Stimulated activated CD8-positive, alpha-beta memory T cell treated with anti-CD3 and anti-CD28 coated beads, Interleukin-7, amount 100 ng/mL, for 48 hours (primary cell): Measurements from ENCODE around the gene CSMD2.
"Not testable (repeated sequence)": the region's sequence is repeated elsewhere in the genome, so short reads cannot be mapped to it uniquely, and the experiment has no call there.

Experiments
- DNase-seq, 2 donors: peaks; one replicate each; pipeline ENCODE4 v3.0.0-alpha.2; 2020; ENCODE audit warnings: low read depth in 1 of 2; ENCODE audit errors: extremely low read depth in 1 of 2

The CSMD2 gene

DNA sequence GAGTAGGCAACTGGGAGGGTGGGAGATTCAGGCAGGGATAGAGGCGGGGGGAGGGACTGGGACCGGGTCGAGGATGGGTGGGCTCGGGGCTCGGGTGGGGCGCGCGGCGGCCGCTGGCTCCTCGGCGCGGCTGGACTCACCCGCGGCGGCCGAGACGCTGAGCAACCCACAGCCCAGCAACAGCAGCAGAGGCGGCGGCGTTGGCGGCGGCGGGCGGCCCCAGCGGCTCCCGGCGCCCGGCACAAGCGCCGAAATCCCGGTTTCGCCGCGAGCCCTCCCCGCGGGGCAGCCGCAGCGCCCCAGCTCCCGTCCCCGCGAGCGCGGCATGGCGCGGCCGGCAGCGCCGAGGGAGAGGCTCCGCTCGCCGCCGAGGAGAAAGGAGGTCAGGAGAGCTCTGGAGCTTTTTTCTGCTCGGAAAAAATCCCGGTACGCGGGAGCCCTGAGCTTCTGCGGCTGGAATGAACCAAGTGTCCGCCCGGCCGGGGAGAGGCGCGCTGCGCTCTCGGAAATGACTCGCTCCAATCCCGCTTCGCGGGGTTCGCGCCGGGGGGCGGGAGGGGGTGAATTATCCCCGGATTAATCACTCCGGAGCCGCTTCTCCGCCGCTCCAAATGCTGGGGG lies at the start of gene CSMD2:
Gene CSMD2, minus strand, starts transcription at position 460 of the 621 bp plus-strand sequence. Its CDS starts 133 bp downstream, at position 327.
- no peak for DNase-seq

DNA sequence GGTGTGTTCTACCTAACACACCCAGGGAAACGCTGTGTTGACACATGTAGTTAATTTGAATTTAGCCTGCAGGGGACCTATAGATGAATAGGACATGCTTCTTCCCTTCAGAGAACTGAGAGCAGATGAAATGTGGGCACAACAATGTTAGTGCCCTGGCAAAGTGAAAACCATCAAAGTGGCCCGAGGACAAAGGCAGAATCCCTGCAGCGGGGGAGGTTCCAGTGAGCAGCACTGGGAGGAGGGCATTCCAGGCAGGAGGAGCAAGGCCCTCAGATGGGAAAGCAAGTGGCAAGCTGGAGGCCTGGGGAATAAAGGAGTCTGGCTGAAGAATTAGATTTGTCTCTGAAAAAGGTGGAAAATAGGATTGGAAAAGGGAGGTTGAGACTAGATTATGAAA lies 48.9 kb upstream of the CSMD2 start:
- DNase-seq: no peak

DNA sequence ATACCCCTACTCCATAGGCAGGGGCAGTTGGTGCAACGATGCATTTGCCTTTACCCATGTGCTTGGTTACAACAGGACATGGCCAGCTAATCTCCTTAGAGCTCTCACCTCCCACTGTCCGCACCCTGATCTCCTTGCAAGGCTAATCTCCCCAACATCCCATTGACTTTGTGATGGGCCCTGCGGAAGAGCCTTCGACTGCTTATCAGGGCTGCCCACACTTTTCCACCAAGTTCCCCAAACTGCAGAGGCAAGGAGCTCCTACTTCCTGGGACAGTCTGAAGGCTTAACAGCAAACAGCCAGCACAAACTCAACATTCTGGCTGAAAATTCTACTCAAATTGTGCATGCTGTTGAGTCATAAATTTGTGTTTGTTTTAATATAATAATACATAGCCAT lies 47.6 kb upstream of the CSMD2 start:
- DNase-seq: no peak

DNA sequence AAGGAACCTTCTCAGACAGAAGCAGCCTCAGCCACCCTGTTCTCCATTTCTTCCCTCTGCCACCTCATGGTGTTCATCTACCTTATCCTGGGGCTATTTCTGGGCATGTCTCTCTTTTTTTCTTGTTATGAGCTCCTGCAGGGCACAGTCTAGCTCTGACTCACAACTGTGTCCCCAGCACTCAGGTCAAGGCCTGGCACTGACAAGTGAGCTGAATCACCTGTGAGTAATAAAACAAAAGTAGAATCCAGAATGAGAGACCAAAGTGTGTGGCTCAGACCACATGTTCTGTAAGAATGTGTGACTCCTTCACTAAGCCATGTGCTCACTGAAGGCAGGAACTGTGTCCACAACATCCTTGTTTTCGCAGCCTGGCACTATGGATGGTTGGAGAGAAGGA lies 34.9 kb upstream of the CSMD2 start:
- peak in 1 of 2 donors; percentile 8 for DNase-seq

DNA sequence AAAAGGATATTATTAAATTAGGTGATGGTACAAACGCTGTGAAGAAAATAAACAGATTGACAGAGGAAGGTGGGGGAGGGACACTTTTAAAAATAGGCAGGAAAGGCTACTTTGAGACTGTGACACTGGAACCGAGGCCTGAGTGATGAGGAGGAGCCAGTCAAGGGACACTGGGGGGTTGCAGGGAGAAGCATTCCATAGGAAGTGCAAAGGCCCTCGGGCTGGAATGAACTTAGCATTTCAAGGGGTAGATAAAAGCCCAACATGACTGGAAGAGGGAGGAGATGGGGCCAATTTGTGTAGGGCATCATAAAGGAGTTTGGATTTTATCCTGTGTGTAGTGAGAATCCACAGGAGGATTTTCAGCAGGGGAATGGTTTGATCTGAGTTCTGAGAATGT lies 27.6 kb upstream of the CSMD2 start:
- DNase-seq: no peak

DNA sequence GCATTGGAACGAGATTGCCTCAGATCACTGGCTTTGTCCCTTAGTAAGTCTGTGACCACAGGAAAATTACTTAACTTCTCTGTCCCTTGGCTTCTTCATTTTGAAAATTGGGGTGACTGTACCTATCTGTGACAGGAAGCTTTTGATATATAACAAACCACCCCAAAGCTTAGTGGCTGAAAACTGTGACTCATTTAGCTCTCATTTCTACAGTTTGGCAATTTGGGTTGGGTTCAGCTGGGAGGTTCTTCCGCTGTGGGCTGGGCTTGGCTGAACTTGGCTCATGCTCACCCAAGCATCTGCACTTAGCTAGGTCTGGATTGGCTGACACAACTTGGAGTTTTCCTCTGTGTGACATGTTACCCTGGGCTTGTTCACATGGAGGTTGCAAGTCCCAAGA lies 25.7 kb upstream of the CSMD2 start:
- no peak for DNase-seq

DNA sequence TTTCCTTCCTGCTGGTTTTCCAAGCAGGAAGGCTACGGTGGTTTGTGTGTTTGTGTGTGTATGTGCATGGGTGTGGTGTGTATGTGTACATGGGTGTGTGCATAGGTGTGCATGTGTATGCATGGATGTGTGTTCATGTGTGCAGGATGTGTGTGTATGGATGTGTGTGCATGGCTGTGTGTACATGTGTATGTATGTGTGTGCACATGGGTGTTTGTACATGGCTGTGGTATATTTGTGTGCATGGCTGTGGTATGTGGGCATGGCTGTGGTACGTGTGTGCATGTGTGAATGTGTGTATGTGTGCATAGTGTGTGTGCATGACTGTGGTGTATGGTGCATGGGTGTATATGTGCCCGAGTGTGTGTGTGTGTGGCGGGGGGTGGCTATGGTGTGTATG lies 24.0 kb upstream of the CSMD2 start:
- DNase-seq: no peak

DNA sequence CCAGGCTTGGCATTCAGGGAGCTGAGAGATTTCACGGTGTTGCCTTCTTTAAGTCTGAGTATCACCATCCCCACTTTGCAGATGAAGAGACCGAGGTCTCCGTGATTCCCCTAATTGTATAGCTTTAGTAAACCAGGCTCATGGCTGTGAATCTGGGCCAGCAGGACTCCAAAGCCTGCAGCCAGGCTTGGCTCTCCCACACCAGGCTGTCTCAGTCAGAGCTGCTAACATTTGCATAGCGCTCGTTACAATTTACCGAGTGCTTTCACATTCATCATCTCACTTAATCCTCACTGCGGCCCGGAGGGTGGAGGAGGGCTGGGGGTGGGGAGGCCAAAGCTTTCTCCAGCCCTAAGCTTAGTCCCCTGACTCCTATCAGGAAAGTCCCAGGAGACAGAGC lies 23.4 kb upstream of the CSMD2 start:
- no peak for DNase-seq

DNA sequence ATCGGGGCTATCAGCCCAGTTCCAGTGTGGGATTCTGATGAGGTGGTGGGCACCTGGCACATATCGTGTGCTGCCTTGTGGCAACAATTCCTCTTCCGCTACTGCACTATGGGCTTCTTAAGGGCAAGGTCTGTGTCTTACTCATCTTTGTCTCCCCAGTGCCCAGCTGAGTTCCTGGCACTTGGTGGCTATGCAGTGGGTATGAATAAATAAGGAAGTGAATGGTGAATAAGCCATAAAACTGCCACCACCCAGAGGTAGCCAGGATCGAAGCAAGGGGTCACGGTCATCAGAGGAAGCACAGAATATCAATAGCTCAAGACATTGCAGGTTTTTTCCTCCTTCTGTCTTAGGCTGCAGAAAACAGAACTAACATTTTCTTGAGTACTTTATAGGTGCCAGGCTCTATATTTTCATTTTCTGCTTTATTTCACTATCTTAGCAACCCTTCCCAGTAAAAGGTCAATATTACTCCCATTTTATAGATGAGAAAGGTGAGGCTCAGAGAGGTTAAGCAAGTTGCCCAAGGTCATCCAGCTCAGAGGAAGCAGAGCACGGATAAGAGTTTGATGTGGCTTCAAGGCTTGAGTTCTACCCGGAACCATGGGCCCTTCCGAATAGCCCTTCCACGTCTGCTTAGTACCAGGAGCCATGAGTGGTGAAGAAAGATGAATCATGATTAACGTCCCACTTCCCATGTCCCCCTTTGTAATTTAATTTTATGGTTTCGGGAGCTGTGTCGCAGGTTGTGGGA lies 21.9 kb upstream of the CSMD2 start:
- no peak for DNase-seq

DNA sequence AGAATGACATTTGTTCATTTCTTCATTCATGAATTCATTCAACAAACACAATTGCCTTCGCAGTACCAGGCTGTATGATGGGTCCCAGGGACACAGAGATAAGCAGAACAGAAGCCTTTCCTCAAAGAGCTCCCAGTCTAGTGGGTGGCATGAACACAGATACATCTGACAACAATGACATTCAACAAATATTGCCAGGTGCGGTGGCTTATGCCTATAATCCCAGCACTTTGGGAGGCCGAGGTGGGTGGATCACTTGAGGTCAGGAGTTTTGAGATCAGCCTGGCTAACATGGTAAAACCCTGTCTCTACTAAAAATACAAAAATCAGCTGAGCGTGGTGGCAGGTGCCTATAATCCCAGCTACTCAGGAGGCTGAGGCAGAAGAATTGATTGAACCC lies 18.4 kb upstream of the CSMD2 start:
- DNase-seq: not testable (repeated sequence)

DNA sequence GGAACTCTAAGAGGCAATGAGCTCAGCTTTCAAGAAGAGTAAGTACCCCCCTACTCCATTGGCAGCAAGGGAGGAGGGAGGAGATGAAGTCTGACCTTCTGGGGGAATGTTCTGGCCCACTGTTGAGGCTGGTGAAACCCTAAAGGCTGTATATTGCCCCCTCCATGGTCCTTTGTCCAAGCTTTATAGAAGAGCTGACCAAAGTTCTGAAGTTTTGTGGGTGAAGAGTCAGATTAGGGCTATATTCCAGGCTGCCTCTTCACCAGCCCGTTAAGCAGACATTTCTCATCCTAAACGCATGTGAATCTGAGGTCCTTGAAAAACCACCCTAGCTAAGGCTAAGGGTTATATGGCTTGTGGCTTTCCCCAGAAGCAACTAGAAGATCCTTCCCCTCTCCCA lies 13.0 kb upstream of the CSMD2 start:
- no peak for DNase-seq

DNA sequence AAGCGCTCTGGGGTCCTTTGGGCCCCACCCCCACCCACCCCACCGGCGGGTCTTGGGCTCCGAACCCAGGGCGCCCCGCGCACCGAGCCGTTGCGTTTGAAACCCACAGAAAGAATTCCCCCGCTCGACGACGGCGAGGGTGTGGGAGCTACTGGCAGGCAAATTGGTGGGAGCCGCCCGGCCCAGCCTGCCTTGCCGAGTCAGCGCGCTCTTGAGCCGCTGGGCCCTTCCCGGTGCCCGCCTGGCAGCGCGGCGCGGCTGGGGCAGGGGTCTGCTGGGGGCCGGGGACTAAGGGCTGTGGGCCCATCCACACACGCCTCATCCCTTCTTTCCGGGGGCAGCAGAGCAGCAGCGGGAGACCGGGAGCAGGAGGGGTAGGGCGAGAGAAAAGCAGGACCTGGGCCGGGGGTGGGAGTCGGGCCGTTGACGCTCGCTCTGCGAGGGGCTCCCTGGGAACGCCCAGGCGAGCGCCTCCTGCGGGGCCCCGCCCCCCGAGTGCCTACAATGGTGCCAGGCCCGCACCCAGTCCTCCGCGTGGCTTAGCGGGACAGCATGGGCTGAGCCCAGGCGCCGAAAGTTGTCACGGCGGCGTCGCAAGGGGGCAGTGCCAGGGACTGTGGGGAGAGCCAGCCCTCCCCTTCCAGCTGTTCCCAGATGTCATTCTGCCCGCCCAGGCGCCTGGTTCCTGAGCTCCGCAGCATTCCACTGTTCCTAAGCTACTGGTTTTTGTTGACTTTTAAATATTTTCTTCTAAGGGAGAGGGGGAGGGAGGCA lies 12.0 kb upstream of the CSMD2 start, which contains the start of gene C1orf94:
Gene C1orf94, plus strand, starts transcription at position 78 of the 774 bp plus-strand sequence. CDS start 883 bp downstream, outside the sequence.
- no peak for DNase-seq

DNA sequence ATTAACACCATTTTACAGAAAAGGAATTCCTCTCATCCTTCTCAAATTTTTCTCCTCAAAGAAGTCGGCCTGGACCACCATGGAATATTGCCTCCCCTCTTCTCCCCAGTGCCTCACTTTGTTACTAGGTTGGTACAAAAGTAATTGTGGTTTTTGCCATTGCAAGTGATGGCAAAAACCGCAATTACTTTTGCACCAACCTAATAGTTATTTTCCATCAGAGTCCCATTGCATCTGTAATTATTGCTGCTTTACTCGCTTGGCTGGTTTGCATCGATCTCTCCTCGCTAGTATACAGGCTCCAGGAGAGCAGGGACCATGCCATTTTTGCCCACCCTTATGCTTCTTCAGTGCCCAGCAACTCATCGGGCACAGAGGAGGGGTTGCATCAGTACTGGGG lies 10.7 kb upstream of the CSMD2 start:
- DNase-seq: no peak

DNA sequence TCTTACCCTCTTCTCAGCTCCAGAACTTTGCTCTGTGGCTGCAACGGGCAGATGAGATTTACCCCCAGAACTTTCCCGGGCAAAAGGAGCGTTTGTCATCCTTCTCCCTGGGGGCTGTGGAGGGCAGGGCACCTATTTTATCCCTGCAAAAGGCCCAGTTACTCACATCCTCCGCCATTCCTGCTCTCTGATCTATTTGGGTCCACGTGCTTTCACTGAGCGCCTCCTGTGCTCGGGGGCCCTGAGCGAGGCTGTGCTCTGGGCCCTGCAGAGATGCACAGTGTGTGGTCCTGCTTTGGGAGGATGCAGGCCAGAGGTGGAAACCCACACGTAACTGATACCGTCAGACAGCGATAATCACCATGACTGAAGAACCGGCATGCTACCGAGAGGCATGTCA lies 2.4 kb upstream of the CSMD2 start:
- no peak for DNase-seq

DNA sequence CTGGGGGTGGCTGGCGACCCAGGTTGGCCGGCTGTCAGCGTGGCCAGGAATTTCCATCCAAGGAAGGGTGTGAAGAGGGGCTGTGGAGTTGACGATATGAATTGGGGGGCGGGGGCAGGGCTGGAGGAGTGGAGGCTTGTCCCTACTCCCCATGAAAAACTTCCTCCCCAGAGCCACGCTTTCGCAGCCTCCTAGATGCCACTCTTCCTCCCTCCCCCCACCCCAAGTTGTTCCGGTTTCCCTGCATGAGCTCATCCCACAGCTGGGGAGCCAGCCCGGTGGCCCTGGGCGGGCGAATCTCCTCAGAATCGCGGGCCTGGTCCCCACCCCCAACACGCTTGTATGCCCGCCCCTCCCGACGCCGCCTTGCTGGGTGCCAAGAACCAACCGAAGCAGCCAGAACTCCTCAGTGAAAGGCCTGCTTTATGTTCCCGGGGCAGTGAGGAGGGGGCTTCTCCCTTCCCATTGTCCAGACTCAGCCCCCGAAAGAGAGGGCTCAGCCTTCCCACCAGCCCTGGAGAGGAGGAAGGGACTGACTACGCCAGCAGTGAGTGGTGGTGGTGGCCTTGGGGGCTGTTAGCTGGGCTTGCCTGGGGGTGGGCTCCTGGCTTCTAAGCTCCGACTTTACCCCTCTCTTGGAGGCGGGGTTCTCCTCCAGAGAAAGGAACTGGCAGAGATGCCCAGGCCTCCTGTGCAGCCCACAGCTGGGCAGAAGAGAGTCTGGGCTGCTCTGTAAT lies 1.8 kb upstream of the CSMD2 start:
- no peak for DNase-seq

DNA sequence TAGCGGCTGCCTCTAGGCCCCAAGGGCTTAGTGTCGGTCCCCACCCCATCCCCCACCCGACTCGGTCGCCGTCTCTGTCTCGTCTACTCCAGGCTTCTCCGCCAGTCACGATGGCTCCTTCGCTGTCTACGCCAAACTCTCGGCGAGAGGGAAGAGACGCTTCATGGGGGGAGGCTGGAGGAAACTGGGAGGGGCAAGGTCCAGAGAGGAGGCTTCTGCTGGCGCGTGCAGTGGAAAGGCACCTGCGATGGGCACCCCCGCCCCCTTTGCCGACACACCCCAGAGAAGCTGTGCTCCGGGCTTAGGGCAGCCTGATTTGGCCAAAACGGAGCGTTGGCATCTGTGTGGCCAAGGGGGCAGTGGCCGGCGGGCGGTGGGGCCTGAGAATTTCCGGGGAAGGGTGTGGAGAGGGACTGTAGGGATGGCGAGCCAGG lies 1.2 kb upstream of the CSMD2 start:
- DNase-seq: no peak

DNA sequence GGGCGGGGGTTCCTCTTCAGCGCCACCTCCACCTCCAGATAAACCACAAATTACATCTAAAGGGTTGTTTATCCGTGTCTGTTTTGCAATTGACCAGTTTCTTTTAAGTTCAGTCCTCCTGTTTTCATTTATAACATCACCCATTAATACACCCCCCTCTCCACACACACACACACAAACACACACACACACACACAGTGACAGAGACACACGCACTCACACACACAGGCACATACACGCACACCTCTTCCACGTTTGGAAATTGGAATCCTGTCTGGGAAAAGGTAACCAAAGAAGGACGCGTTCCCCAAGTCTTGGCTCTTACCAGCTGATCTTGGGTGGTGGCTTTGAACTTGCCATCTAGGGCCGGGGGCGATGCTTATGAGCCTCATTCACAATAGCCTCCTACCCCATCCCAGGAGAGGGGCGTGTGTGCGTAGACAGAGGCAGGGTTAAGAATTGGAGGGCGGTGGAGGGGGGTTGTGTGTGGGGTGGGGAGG lies 442 bp upstream of the CSMD2 start:
- no peak for DNase-seq

DNA sequence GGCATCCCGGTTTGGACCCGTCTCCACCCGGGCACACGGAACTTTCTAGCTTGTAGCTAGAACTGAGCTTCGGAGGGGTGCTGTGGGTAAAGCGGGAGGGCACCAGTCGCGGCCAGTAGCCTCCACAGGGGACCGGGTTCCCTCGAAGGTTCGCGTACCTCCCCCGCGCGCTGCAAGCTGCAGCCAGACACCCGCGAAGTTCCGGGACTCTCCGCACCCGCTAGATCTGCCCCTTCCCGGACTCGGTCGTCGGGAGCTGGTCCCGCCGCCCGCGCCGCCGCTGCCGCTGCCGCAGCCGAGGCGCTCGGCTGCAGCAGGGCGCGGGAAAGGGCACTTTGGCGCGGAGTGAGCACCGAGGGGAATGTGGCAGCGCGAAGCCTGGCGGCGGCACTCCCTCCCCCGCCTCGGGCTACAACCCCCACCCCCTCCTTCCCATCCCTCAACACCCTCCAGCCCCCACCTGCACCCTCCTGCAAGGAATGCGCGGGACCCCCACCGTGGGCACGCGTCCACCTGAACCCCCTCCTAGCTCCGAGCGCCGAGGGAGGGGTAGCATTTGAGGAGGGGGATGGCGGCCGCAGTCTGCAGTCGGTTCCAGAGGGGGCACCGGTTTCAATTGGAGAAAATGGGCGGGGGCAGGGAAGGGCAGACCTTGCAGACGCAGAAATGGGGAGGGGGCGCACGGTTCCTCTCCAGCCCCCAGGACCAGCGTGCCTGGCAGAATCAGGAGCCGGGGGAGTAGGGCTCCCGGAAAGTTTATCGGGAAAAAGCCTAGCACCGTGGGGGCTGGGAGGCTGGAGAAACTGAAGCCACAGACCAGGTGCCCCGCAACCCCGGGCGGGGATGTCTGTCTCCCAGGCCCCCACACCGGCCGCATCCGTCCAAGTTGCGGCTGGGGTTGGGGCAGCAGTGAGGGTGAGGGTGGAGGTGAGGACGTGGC lies 968 bp downstream of the CSMD2 start:
- DNase-seq: no peak

DNA sequence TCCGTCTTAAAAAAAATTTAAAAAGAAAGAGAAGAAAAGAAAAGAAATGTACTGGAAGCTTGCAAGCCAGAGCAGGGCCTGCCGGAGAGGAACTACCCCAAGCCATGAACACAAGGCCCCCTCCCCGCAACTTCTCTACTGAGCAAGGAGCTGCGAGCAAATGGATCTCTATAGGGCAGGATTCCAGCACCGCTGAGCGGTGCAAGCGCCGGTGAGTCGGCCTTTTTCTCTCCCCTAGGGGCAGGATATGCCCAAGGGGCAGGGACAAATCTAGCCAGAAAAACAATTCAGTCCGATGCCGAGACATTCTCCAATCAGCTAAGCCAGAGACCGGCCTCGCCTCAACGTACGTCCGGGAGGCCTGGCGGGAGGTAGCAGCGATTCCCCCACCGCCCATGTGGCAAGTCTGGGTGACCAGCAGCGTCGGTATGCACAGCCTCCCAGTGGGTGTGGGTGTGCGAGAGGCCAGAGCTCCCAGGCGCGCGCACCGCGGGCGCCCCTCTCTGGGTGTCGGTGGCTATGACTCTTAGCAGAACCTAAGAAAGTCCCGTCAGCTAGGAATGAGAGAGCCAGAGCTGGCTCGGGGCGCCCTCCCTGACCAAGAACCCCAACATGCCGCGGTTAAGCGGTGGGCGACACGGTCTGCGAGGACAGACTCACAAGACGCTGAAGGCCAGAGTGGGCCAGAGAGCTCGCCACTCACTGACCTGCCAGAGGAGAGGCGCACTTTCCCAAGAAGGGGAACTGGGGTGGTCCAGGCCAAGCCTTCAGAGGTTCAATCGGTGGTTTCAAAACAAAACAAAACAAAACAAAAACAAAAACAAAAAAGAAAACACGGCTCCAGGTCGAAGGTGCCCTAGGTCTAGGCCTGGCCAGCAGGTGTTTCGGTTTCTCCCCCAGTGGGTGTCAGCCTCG lies 1.9 kb downstream of the CSMD2 start:
- peak; percentile 5 to 9 for DNase-seq
